ENCODE data around the gene TOX4.

TOX4 gene

GRCh38 chr14:21449899-21450216, 27.1 kb upstream of the TOX4 start:
- no peak for DNase-seq (ENCODE audit: low read depth in 2 of 2)
- no peak overlapping the region for H3K4me3 ChIP-seq (replicated peaks in 1 of 2; ENCODE audit: low read depth in 2 of 2, low read length in 2 of 2)
- TF ChIP-seq, protein P1, sequence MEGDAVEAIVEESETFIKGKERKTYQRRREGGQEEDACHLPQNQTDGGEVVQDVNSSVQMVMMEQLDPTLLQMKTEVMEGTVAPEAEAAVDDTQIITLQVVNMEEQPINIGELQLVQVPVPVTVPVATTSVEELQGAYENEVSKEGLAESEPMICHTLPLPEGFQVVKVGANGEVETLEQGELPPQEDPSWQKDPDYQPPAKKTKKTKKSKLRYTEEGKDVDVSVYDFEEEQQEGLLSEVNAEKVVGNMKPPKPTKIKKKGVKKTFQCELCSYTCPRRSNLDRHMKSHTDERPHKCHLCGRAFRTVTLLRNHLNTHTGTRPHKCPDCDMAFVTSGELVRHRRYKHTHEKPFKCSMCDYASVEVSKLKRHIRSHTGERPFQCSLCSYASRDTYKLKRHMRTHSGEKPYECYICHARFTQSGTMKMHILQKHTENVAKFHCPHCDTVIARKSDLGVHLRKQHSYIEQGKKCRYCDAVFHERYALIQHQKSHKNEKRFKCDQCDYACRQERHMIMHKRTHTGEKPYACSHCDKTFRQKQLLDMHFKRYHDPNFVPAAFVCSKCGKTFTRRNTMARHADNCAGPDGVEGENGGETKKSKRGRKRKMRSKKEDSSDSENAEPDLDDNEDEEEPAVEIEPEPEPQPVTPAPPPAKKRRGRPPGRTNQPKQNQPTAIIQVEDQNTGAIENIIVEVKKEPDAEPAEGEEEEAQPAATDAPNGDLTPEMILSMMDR (IDR thresholded peaks at IDR 0.05; ENCODE audit: low read depth, low read length): no peak

DNA sequence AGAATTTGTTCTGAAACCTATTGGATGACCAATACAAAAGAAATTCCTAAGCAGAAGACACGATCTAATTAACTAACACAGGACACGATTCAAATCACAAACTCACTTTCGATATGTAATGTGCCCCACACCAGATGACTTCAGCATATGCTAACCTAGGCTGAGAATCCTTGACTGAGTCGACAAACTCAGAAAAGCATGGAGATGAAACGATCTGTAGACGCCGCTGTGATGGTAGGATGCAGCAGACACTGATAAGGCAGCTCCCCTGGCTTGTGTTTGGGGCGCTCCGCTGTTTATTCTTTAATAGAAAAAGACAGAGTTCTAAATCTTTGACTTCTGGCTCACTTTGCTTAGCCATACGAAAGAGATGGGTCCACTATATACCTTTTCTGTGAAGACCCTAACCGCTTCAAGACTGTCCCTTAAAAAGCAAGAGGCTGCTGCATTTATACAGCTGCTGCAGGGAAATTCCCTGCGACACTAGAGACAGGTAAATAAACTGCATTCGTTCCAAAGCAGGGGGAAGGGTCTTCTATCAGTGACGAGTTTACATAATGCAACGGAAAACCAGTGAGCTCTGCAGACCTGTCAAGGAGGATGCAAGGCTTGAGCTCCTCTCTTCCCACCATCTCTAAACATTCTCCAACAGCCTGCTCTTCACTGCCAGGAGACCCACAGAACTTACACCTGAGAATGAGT, 22.0 kb upstream of the TOX4 start:
- H3K4me3 ChIP-seq (replicated peaks in 1 of 2; ENCODE audit: low read depth in 2 of 2, low read length in 2 of 2): peak overlapping the region; percentile 82 to 91
- TF ChIP-seq, protein P1 (IDR thresholded peaks at IDR 0.05; ENCODE audit: low read depth, low read length): no peak
- peak in 1 of 2 donors; percentile 6 for DNase-seq (ENCODE audit: low read depth in 2 of 2)

DNA sequence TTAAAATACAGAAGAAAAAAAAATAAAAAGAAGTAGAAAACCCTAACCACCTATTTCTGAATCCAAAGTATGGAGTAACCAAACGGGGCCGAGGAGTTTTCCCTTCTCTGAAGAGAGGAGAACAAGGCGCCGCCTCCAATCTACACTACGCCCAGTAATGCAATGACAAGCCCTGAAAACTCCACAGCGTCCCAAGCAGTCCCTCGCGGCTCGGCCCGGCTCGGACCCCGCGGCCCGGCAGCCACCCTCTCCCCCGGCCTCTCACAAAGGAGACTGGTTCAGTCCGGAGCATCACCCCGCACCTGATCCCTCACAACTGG, 21.4 kb upstream of the TOX4 start:
- TF ChIP-seq, protein P1 (IDR thresholded peaks at IDR 0.05; ENCODE audit: low read depth, low read length): no peak
- peak overlapping the region; percentile 82 to 91 for H3K4me3 ChIP-seq (replicated peaks in 1 of 2; ENCODE audit: low read depth in 2 of 2, low read length in 2 of 2)
- peak in 1 of 2 donors; percentile 31 for DNase-seq (ENCODE audit: low read depth in 2 of 2)

DNA sequence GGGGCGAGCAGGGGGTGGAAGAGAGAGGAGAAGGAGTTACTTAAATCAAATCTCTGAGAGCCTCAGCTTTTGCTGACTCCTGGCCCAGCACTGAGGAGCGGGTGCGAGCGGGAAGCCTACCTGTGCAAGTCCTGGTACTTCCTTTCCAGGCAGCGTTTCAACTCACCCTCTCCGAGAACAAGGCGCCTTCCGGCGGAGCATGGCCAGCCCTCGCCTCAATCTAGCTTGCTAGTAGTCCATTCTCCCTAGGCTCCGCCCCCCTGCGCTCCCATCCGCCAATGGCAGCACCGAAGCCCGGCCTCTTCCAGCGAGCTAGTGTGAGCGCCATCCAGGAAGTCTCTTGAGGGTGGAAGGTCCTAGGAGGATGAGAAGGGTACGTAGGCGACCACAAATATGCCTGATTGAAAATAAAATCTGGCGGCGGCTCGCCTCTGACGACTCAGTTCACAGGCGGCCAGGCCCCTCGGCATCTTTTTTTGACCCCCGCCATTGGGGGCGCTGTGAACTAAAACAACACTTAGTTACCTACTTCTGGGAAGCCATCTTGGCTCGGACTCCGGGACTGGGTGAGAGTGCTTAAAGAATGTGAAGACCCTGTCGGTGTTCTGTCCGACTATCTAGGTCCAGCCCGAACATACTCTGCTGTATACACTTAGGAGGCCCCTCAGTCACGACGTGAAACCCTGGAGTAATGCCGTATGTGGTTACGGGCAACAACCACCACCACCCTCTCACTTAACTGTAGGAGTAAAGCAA, 20.9 kb upstream of the TOX4 start, which contains the start of gene CHD8:
TSS of gene CHD8 (minus strand) at position 212 of the 756 bp plus-strand sequence. CDS start 24,480 bp downstream, outside the sequence.
- peak; percentile 100 for DNase-seq (ENCODE audit: low read depth in 2 of 2)
- TF ChIP-seq, protein P1 (IDR thresholded peaks at IDR 0.05; ENCODE audit: low read depth, low read length): peak; percentile 51
- peak within 1 kb of the TSS; percentile 82 to 91 for H3K4me3 ChIP-seq (replicated peaks in 1 of 2; ENCODE audit: low read depth in 2 of 2, low read length in 2 of 2)

DNA sequence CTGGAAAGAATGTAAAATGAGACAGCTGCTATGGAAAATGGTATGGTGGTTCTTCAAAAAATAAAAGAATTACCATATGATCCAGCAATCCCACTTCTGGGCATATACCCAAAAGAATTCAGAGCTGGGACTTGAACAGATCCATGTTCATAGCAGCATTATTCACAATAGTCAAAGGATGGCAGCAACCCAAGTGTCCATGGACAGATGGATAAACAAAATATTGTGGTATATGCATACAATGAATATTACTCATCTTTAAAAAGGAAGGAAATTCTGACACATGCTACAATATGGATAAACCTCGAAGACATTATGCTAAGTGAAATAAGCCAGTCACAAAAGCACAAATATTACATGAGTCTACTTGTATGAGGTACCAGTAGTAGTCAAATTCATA, 9.4 kb upstream of the TOX4 start:
- TF ChIP-seq, protein P1 (IDR thresholded peaks at IDR 0.05; ENCODE audit: low read depth, low read length): no peak
- no peak overlapping the region for H3K4me3 ChIP-seq (replicated peaks in 1 of 2; ENCODE audit: low read depth in 2 of 2, low read length in 2 of 2)
- peak; percentile 90 to 96 for DNase-seq (ENCODE audit: low read depth in 2 of 2)

DNA sequence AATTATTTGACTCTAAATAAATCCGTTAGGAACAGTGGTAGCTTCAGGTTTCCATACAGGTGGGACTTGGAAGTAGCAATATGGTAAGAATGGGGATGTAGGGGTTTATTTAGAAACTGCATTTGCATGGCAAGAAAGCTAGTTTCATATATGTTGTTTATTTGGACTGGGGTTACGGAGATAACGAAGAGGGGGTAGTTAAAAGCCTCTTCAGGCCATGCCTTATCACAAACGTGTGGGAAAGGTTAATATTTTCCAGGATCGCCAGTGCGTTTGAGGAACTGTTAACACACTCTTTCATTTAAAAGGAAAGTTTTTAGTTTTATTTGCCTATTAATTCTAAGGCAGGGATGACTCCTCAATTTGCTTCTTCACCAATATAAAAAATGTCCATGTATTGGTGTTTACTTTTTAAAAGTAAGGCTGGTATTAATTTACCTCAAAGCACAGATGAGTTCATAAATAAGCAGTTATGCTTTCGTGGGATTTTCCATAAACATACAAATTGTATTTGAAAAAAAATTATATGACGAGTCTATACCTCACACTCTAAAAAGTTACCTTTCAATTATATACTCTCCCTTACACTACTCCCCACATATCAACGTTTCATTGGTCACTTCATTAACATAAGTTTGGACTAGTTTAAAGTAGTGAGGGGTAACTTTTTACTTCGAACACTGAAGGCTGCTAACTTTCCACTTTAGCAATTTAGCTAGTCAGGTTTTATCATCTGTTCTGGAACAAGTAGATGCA, 1.1 kb upstream of the TOX4 start:
- peak overlapping the region; percentile 60 to 96 for H3K4me3 ChIP-seq (replicated peaks in 1 of 2; ENCODE audit: low read depth in 2 of 2, low read length in 2 of 2)
- TF ChIP-seq, protein P1 (IDR thresholded peaks at IDR 0.05; ENCODE audit: low read depth, low read length): no peak
- DNase-seq (ENCODE audit: low read depth in 2 of 2): no peak

Data from cardiac fibroblast (primary cell).